ENCODE data around the gene KCMF1. TPM values are rescaled to one million over a fixed set of nuclear protein-coding genes. Genes with fewer than 3 reads are reported as not detected.
A peak's percentile ranks its signal among the peaks of the same experiment; 100 is the strongest.

KCMF1 gene
- total and polyA plus RNA-seq, 10 of the 15 experiments (the other 5 are each of a cell fraction or from before 2014, with no cell fraction given), result 8.4 to 124 (median 43.0) TPM

GRCh38 chr2:84966731-84967130 is 4.2 kb upstream of the KCMF1 start (continued):
- TF ChIP-seq E2F4 (IDR thresholded peaks at IDR 0.05; ENCODE audit: low read depth, low read length), result no peak

GRCh38 chr2:84969511-84970209 is 1.3 kb upstream of the KCMF1 start:
- TSS peak; percentile 78 for BruUV-seq (replicated peaks)
- ATAC-seq, result peak; percentile 33
- ChIA-PET CTCF (interaction anchor here (0.6 to 4.2 kb wide), 14 partner anchors 8 to 87 kb away, joined by 3 to 61 read pairs (median 4); no protein-coding TSS in a partner anchor), POLR2A (interaction anchor here (1.0 to 16.1 kb wide), 9 partner anchors 8 to 80 kb away, joined by 3 to 265 read pairs (median 5); no protein-coding TSS in a partner anchor), RAD21 (ENCODE audit: unreplicated experiment) (interaction anchor here (0.8 to 13.7 kb wide), 9 partner anchors 9 to 64 kb away, joined by 3 to 300 read pairs (median 4); partner anchors contain the start of gene TMSB10), SMC1A (ENCODE audit: uncharacterized antibody, unreplicated experiment) (interaction anchor here (0.6 to 21.0 kb wide), 13 partner anchors 8 to 341 kb away, joined by 3 to 378 read pairs (median 3); no protein-coding TSS in a partner anchor)
- in situ Hi-C loops (cut with MboI) (no loop called here), intact Hi-C loops (cut with micrococcal nuclease; ENCODE audit: unreplicated experiment) (loop anchor here (1.0 to 5.0 kb wide), 3 partner anchors 23 to 43 kb away; no protein-coding TSS in a partner anchor)
- no peaks in the 10 kb centered on the region for H4K20me1 ChIP-seq (ENCODE audit: control insufficient read depth, insufficient read depth)
- no peak overlapping the region; the same call in 1 of the 2 replicates for H2AFZ ChIP-seq (ENCODE audit: control insufficient read depth, low read depth, low read length)
- peaks cover 2 to 10% of the 10 kb centered on the region in 2 experiments; a peak in 2 of 4 replicates for H3K36me3 ChIP-seq (ENCODE audit: control insufficient read depth in 2 of 2, insufficient read depth in 2 of 2, low read length in 1 of 2)
- peak overlapping the region; percentile 73 for H3K4me2 ChIP-seq (ENCODE audit: control insufficient read depth, insufficient read depth)
- no peaks in the 10 kb centered on the region for H3K9me3 ChIP-seq (replicated peaks; ENCODE audit: control insufficient read depth, insufficient read depth, low read length)
- no peak for DNase-seq (ENCODE audit: low read depth, low spot score)
- peak overlapping the region; percentile 100 for H3K9ac ChIP-seq (ENCODE audit: control insufficient read depth, insufficient read depth, low read length)
- H3K27me3 ChIP-seq (replicated peaks in 1 of 2; ENCODE audit: control insufficient read depth in 2 of 2, insufficient read depth in 2 of 2, low read length in 1 of 2), result no peaks in the 10 kb centered on the region
- H3K4me1 ChIP-seq (ENCODE audit: control insufficient read depth, insufficient read depth, low read length), result peaks cover 6% of the 10 kb centered on the region; the same call in 1 of the 2 replicates
- 2% methylated on average over 10 of the region's 10 CpGs for WGBS (ENCODE audit: insufficient coverage, insufficient replicate concordance, low lambda C conversion rate, missing lambda C conversion rate)
- peak overlapping the region; percentile 93 for H3K27ac ChIP-seq (ENCODE audit: control insufficient read depth, insufficient read depth)
- H3K79me2 ChIP-seq (ENCODE audit: control insufficient read depth, insufficient read depth, low read length), result peaks cover 79% of the 10 kb centered on the region
- peak overlapping the region; percentile 85 for H3K4me3 ChIP-seq
- FAIRE-seq, result no peak
- TF ChIP-seq RCOR1 (conservative IDR thresholded peaks at IDR 0.05; ENCODE audit: low read depth, low read length) (0 out of 2 replicates have a peak, but pooled peaks have one; percentile 67), YY1 (IDR thresholded peaks at IDR 0.05; ENCODE audit: low read depth, low read length) (peak; percentile 59; the same call in 1 of the 2 replicates), SMARCA5 (IDR thresholded peaks at IDR 0.05) (peak; percentile 94), EP300 (IDR thresholded peaks at IDR 0.05; ENCODE audit: borderline replicate concordance in 1 of 2, control insufficient read depth in 1 of 2, low read depth in 2 of 2, low read length in 2 of 2) (peak in 1 of 2 experiments; percentile 15; a peak in 1 of 4 replicates), GABPA (IDR thresholded peaks at IDR 0.05; ENCODE audit: low read depth) (no peak), ZBTB11 (CRISPR knock-in tag; IDR thresholded peaks at IDR 0.05) (no peak), NFXL1 (IDR thresholded peaks at IDR 0.05; ENCODE audit: borderline replicate concordance) (0 out of 2 replicates have a peak, but pooled peaks have one; percentile 45), RAD51 (IDR thresholded peaks at IDR 0.05) (peak; percentile 53), STAT1 (conservative IDR thresholded peaks at IDR 0.05) (no peak)
- TF ChIP-seq, protein P1, sequence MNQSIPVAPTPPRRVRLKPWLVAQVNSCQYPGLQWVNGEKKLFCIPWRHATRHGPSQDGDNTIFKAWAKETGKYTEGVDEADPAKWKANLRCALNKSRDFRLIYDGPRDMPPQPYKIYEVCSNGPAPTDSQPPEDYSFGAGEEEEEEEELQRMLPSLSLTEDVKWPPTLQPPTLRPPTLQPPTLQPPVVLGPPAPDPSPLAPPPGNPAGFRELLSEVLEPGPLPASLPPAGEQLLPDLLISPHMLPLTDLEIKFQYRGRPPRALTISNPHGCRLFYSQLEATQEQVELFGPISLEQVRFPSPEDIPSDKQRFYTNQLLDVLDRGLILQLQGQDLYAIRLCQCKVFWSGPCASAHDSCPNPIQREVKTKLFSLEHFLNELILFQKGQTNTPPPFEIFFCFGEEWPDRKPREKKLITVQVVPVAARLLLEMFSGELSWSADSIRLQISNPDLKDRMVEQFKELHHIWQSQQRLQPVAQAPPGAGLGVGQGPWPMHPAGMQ (IDR thresholded peaks at IDR 0.05; ENCODE audit: borderline replicate concordance), result no peak
- TF ChIP-seq, protein P2, sequence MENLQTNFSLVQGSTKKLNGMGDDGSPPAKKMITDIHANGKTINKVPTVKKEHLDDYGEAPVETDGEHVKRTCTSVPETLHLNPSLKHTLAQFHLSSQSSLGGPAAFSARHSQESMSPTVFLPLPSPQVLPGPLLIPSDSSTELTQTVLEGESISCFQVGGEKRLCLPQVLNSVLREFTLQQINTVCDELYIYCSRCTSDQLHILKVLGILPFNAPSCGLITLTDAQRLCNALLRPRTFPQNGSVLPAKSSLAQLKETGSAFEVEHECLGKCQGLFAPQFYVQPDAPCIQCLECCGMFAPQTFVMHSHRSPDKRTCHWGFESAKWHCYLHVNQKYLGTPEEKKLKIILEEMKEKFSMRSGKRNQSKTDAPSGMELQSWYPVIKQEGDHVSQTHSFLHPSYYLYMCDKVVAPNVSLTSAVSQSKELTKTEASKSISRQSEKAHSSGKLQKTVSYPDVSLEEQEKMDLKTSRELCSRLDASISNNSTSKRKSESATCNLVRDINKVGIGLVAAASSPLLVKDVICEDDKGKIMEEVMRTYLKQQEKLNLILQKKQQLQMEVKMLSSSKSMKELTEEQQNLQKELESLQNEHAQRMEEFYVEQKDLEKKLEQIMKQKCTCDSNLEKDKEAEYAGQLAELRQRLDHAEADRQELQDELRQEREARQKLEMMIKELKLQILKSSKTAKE (IDR thresholded peaks at IDR 0.05; ENCODE audit: low read depth, poor library complexity, severe bottlenecking), result peak; percentile 35
